GM10248 (cell line): ENCODE results near the gene CAMK1D.

Experiments
- CTCF ChIA-PET: fragments of 300-600 bp; sonication (Branson Sonifier 250); formaldehyde crosslinking; extraction: SDS; loops from one replicate; lab custom pipeline; 2021; ENCODE audit warnings: antibody characterized with exemption; lab: Yijun Ruan, JAX
- POLR2A ChIA-PET: fragments of 350-650 bp; sonication (Branson Sonifier 250); formaldehyde crosslinking; extraction: SDS; loops from one replicate; lab custom pipeline; 2020; ENCODE audit warnings: antibody characterized with exemption; lab: Yijun Ruan, JAX
- DNase-seq: peaks from one replicate; pipeline ENCODE4 v3.0.0; 2012; ENCODE audit errors: extremely low spot score
- CTCF ChIP-seq: IDR thresholded peaks from 2 replicates; pipeline ENCODE4 v1.5.1; 2012; ENCODE audit warnings: mild to moderate bottlenecking, low read depth; ENCODE audit errors: extremely low read depth, missing control alignments, control extremely low read depth

Gene CAMK1D

GRCh38 chr10:12500381-12501303, 151.3 kb downstream of the CAMK1D start:
- POLR2A ChIA-PET: interaction anchor here (0.7 kb wide), 1 partner anchor 38 kb away, joined by 3 read pairs; no protein-coding TSS in a partner anchor
- no peak for TF ChIP-seq CTCF
- DNase-seq: no peak
- CTCF ChIA-PET: interaction anchor here (1.6 kb wide), 1 partner anchor 16 kb away, joined by 5 read pairs; no protein-coding TSS in a partner anchor

DNA sequence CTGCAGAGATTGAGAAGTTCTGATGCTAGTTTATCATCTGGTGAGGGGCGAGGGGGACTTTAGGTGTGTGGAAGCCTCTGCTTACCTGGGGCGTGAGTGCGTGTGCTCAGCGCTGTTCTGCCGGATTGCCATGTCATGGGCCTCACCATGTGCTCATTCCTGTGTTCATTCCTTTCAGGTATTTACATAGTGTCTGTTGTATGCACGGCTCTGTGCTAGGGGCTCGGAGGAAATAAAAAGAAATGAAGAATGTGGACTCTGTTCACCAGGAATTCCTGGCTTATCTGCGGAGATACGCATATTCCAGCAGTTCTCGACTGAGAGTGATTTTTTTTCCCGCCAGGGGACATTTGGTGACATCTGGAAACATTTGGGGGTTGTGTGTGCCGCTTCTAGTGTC, 152.0 kb downstream of the CAMK1D start:
- POLR2A ChIA-PET: no interaction called here
- no peak for TF ChIP-seq CTCF
- no peak for DNase-seq
- CTCF ChIA-PET: interaction anchor here (1.6 kb wide), 1 partner anchor 17 kb away, joined by 5 read pairs; no protein-coding TSS in a partner anchor

DNA sequence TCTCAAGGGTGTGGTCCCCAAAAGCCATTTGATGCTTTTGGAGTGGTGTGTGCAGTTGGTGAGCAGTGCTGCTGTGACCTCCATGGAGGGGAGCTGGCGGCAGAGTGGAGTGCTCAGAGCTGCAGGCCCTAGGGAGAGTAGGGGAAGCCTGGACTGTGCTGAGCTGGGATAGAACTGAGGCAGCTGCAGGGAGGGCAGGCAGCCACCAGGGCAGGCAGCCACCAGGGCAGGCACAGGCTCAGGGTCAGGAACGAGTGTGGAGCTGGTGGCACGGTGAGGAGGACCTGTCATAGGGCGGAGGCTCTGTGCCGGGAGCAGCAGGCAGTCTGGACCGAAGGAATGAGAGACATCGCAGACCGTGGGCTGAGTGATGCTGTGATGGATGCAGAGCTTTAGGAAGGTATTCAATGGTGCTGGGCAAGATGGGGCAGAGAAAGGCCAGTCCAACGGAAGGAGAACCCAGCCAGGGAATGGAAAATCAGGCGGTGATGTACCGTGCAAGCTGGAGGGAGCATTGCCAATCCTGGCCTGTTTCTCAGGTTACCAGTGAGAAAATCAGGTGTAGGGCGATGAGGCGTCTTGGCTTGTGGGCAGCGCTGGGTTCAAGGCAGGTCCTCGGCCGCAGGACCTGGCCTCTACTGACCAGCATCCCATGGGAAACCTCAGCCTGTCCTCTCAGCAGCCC, 152.6 kb downstream of the CAMK1D start:
- TF ChIP-seq CTCF: no peak
- ChIA-PET CTCF (no interaction called here), POLR2A (no interaction called here)
- DNase-seq: no peak

DNA sequence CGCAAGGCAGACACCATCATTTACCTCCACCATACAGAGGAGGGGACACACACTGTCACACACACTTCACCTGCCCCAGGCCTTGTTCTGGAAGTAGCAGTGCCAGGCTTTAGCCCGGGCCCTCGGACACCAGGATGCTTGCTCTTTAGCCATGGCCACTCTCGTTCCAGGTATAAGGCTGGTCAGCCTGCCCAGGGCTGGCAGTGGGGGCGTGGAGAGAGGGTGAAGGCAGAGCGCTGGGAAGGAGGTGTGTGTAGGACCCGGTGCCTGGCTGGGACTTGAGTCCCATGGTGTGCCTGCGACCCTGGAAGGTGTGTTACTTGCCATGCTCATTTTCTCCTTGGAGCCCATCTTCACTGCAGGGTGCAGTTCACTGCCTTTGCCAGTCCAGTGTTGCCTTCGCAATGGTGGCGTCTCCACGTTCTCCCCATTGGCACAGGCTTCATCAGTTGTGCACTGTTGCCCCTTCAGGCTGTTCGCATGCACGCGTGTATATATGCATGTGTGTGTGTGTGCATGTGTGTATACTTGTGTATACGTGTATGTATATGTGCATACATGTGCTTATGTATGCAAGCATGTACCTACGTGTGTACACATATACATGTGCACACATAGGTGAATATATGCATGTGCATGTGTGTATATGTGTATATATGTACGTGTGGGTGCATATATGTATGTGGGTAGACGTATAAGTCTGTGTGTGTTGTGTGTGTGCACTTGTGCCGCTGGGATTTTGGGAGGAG, 153.4 kb downstream of the CAMK1D start:
- ChIA-PET POLR2A (no interaction called here), CTCF (no interaction called here)
- DNase-seq: no peak
- no peak for TF ChIP-seq CTCF

GRCh38 chr10:12503311-12503710, 154.0 kb downstream of the CAMK1D start:
- CTCF ChIA-PET: no interaction called here
- POLR2A ChIA-PET: no interaction called here
- TF ChIP-seq CTCF: no peak
- no peak for DNase-seq

DNA sequence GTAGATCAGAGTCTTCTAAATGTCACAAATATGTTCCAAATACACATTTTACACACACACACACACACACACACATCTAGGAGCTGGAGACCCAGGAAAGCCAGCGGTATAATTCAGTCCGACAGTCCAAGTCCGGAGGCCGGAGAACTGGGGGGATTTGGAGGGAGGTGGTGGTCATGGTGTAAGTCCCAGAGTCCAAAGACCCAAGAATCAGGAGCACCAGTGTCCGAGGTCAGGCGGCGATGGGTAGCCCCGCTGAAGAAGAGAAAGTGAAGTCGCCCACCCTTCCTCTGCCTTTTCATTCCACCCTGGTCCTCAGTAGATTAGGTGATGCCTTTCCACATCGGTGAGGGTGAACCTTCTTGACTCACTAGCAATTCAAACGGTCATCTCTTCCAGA, 154.8 kb downstream of the CAMK1D start:
- no peak for DNase-seq
- no peak for TF ChIP-seq CTCF
- CTCF ChIA-PET: no interaction called here
- POLR2A ChIA-PET: no interaction called here
